HG03280 (cell line): ENCODE measurements around the gene U2SURP.

Source experiments
- ATAC-seq: cut with Tn5 transposase; IDR thresholded peaks from one replicate; pipeline ENCODE4 v1.9.1; 2021; ENCODE audit warnings: mild to moderate bottlenecking, moderate library complexity; ENCODE audit not compliant: unreplicated experiment

Gene U2SURP

DNA sequence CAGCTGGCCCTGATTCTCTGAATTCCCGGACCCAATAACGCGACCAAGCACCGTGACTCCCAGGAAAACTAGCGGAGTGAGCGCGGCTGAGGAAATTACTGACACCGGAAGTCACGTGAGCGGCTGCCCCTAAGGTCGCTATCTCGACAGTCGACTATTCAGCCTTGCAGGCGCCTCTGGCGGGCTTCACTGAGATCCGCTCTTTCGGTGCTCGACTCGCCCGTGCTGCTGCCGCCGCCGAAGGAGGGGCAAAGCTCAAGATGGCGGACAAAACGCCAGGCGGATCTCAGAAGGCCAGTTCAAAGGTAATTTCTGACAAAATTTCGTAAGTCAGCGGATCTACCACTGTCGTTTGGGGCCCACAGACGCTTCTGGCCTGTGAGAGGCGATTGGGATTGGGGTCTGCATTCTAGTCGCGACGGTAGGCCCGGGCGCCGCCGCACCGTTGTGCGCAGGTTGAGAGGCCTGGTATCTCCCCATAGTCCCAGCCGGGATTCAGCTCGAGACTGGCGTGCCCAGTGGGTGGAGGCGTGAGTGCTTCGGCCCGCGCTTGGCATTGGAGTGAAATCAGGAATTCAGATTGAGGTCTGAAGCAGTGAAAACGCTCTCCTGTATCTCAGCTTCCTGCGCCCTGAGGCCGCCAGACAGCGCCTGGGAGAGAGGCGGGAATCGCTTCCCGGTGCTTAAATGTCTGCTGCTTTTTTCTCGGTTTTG, at the start of gene U2SURP:
U2SURP (plus strand) TSS at position 202 of the 714 bp plus-strand sequence; CDS start at position 261, 59 bp downstream.
- ATAC-seq: peak; percentile 91

DNA sequence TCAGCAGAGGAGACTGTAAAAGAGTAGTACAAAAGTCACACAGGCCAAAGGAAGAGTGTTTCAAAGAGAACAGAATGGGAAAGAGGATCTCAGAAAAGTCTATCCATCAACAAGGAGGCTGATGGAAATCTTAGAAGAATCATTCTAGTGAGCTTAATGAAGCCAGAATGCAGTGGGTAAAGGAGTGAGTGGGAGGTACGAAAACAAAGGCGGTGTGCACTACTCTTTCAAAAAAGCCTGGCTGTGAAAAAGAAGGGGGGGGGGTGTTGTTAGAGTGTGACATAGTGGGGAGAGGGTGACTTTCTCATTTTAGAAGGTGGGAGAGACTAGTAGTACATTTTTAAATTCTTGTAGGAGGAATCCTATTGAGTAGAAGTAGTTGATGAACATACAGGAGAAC, 49.6 kb upstream of the U2SURP start:
- no peak for ATAC-seq

DNA sequence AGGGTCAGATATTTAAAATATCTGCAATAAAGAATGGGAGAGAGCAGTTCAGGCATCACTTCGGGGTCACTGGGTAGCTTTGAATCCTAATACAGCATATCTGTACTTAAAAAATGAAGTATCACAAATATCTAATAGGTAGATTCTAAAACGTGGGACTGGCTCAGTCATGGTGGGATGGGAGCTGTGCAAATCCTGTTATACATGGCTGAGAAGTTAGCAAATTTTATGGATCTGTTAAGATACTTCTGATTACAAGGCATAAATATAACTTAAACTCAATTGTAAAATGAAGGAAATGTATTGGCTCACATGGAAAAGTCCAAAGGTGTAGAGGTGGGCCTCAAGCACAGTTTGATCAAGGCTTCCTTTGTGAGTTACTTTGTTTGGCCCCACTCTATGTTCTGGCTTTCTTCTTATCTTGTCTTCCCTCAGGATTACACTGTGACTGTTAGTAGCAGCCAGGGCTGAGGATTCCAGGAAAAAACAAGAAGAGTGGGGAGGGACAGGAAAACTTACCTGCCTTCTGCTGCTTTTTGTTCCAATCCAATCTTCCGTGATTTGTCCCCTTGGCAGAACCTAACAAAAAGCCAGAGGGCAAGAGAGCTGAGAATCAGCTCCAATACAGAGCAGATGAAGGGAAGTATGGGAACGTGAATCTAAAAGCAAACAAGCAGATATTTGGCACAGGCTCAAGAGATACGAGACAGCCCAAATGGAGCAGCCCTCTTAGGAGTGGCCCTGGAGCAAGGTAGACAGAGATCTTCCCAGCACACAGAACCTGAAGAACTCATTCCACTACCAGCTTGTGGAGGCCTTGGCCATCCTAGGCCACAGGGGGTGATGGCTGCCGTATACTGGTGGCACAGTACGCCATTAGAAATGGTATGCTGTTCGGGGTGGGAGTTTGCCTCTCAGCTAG, 48.8 kb upstream of the U2SURP start:
- ATAC-seq: no peak

DNA sequence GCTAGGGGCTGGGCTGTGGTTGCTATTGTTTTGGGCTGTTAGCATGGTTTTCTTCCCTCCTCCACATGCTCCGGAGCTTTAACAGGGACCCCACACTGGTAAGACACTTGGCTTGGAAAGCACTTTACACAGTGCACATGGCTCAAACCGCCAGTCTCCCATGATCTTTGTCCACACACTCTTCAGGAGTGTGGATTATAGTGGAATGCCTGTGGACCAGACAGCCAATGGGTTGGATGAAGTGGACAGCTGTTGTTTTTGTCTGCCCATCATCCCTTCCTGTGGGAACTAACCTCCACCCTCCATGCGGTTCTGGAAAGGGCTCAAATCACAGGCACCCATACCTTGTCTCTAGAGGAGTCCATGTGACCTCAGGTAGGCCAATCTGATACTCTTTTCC, 47.9 kb upstream of the U2SURP start:
- ATAC-seq: no peak

DNA sequence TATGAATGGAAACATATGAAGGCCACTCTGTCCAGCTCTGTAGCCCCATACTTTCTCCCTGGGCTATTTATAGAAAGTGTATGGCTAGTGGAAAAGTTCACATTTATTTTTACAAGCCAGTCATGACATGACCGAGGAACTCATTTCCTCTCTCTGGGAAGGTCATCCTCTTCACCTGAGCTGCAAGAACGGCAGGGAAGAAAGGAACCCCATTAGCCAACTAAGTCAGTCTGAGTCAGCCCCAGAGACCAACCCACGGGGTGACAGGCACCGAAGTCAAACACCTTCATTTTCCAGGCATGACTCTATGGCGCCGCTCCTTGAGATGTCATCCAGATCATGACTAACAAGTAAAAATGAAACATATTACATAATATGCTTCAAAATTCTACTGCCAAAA, 42.7 kb upstream of the U2SURP start:
- no peak for ATAC-seq

DNA sequence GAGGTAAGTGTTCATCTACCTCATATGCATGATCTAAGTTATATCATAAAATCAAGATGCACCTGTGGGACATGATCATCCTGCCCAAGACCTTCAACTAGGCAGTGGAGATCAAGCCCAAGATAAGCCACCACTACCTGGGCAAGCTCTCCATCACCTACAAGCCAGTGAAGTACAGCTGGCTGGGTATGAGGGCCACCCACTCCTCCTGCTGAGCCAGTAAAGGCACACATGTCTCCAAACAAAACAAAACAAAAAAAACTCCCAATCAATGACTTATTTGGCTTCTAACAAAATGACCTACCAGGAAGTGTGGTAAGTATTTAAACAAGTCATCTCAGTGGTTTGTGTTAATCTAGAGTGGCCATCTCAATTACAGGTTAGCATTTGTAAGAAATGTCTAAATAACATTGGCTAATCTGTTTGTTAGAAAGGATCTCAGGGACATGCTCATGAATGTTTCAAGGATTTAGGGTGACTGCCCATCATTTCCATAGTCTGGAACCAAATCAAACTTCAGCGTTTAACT, 41.0 kb upstream of the U2SURP start:
- ATAC-seq: no peak

DNA sequence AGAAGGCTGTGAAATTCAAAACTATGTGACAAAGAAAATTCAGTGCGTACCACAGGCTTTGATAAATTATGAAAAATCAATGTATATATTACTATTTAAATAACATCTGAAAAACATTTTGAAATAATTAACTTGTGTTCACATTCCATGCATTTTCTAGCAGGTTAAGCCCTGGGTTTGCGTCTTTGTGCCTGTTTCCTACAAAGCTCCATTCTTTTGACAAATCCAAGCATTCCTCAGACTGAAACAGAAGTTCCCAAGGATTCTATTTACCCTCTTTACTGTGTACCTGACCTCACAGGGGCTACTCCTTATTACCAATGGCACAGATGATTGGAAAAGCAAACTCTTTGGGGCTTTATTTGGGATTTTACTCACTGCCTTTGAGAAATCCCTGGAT, 39.8 kb upstream of the U2SURP start:
- no peak for ATAC-seq

DNA sequence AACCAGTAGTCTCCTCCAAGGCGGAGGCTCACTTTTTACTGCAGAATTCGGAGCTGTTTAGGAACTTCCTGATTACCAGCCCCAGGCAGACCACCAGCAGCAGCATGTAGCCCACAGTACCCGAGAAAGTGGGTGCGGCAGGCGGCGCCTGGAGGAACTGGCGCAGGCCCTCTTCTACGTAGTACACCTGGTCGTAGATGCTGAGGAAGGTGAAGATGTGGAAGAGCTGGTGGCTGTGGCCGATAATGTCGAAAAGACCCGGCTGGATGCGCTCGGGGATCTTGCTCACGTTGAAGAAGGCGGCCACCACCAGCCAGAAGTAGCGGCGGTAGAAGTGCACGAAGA, 39.2 kb upstream of the U2SURP start:
- ATAC-seq: no peak

DNA sequence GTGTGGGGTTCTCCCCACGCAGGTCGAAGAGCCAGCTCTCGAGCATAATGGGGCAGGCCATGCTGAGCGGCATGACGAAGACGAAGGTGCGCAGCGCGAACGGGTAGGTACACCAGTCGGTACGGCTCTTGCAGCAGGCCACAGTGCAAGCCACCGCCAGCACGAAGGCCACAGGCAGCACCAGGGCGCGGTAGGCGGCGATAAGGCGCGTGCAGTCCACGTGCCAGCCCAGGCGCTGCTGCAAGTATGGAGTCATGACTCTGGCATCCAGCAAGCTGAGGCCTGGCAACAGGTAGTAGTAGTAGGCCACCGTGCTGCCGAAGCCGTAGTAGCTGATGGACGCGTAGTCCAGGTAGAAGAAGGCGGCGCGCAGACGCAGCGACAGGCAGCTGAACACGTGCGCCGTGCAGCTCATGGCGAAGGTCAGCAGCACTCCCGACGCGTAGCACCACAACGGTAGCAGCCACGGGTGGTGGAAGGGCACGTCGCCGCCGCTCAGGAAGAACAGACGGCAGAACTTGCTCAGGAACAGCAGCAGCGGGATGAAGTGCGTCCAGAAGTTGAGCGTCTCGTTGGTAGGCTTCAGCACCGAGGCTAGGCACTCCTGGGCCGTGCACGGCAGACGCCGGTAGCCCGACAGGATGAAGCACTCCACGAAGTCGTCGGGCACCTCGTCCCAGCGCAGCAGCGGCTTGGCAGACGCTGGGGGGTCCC, 38.7 kb upstream of the U2SURP start:
- ATAC-seq: no peak

DNA sequence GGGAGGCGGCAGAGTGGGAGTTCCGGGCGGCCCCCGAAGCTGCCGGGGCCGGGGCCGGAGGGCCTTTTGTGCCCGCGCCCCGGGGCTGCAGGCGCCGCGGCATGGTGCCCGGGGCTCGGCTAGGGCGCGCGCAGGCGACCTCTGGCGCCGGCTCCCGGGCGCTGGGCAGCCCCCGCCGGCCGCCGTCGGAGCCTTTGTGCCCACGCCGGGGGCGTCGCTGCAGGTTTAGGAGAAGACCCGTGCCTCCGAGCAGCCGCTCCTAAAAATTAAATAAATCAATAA, 38.2 kb upstream of the U2SURP start:
- ATAC-seq: no peak

DNA sequence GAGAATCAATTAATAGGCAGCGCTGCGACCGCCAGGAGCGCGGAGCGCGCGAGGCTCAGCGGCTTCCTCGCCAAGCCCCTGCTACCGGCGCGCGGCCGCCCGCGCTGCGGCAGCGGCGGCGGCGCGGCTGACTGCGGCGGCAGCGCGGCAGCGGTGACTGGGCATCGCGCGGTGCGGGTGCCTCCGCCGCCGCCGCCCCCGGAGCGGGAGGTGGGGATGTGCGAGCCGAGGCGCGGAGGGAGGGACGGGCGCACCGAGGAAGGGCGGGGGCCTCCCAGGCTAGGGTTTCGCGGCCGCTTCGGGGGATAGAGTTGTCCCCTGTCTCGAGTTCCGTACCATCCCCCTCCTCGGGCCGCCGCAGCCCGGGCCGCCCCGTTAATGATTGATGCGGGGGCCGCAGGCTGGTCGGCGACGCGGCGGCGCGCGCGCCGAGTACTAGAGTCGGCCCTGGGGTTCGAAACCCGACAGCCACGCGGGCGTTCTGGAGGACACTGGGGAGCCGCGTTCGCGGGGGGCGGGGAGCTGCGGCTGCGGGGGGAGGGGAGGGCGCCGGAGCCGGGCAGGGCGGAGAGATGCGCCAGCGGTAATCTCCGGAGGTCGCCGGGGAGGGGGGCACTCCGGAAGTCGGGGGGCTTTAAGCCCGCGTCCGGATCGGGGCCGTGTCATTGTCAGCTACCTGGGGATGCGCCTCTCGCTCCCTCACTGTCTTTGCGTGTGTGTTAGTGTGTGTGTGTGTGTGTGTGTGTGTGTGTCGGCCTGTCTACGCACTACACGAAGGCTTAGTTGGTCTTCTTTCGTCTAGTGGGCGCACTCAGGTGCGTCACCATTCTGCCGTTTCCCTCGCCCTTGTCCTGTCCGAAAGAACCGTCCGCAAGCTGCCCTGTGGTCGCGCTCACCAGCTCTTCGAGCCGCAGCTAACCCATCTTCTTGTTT, 37.6 kb upstream of the U2SURP start, which contains the start of gene PAQR9:
PAQR9 (minus strand) TSS at position 159 of the 933 bp plus-strand sequence. CDS start 338 bp downstream, outside the sequence.
- ATAC-seq: no peak

DNA sequence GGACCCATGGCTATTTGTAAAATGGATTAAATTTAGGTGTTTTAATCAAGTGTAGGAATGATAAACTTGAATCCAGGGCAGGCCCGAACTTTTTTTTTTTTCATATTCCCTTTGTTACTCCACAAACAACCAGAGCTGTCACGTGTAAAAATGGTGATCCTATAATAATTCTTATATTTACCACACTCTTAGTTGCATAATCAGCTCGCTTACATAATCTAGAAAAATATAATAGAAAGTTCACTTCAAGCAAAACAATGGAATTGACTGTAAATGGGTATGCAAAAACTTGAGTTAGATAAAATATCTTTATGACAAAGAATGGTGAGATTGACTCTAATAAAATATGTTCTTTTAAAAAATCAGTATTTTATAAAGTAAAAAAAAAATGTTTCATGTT, 35.8 kb upstream of the U2SURP start:
- no peak for ATAC-seq

DNA sequence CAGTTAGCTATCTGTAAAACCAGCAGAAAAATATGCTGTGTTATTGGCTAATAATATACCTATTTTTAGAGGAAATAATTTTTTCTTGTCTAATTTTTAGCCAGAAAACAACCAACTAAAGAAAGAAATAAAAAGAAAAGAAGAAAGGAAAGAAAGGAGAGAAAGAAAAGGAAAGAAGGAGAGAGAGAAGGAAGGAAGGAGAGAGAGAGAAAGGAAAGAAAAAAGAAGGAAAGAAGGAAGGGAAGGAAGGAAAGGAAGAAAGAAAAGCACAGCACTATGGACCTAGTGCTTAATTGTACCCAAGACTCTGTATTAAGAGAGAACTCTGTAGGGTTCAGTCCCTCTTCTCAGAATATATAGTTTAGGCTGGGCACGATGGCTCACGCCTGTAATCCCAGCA, 34.6 kb upstream of the U2SURP start:
- ATAC-seq: no peak

DNA sequence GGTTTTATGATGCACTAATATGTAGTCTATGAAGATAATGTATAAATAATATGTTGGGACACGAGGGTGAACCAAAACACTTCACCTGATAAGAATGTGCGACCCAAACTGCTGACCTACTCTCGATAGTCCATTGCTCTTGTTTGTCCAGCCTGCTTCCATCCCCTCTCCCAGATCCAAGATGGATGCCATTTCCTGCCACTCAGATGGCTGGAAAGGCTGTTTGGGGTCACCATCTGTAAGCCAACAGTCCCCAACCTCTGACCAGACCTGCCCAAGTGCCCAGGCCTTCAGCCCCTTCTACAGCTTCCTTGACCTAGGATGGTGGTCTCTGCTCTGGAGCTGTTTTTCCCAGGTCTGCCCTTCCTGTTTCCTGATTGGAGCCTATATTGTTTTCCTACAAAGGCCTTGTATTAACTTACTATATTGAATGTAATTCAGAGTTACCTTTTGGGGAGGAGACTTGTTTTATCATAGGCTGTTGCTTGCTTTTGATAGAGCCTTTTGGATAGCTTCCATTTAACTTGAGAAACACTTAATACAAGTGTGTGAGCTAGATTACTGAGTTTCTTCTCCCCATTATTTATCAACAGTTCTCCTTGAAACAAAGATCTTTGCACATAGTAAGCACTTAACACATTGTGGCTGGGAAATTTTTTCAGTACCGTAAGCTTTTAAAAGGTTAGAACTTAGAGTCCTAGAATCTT, 32.9 kb upstream of the U2SURP start:
- no peak for ATAC-seq

DNA sequence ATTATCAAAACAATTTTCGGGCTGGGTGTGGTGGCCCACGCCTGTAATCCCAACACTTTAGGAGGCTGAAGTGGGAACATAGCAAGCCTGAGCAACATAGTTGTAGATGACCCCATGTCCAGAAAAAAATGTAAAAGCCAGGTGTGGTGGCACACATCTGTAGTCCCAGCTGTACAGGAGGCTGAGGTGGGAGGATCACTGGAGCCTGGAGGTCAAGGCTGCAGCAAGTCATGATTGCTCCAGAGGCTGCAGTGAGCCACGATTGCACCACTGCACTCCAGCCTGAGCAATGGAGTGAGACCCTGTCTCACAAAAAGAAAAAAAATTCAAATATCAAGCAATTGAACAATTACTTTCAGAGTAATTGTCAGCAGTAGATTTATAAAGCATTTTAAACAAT, 29.9 kb upstream of the U2SURP start:
- ATAC-seq: no peak

DNA sequence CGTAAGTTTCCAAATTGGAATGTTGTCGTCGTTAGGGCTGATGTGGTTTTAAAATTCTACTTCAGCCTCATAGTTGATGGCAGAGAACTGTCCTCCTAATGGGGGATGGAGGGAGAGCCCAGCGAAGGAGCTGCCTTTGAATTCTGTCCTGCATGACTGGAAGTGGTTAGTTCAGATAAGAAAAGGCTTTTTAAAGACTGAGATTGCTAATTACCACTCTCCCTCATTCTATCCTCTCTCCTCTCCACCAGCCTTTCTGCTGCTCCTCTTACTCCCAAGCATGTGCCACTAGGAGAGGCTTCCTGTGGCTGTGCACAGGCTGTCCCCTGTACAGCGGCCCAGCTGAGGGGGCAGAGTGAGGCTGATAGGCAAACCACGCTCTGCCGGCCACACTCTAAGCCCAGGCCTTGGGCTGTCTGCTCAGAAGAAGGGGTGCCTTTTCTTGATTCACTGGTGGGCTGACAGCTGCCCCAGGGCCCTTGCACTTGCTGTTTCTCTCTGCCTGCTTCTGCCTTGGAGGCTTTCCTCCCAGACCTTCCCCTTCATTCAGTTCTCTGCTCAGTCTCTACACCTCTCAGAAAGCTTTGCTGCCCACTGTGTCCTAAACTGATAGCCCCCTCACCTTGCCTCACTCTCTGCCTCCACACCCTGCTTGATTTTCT, 29.1 kb upstream of the U2SURP start:
- ATAC-seq: no peak

DNA sequence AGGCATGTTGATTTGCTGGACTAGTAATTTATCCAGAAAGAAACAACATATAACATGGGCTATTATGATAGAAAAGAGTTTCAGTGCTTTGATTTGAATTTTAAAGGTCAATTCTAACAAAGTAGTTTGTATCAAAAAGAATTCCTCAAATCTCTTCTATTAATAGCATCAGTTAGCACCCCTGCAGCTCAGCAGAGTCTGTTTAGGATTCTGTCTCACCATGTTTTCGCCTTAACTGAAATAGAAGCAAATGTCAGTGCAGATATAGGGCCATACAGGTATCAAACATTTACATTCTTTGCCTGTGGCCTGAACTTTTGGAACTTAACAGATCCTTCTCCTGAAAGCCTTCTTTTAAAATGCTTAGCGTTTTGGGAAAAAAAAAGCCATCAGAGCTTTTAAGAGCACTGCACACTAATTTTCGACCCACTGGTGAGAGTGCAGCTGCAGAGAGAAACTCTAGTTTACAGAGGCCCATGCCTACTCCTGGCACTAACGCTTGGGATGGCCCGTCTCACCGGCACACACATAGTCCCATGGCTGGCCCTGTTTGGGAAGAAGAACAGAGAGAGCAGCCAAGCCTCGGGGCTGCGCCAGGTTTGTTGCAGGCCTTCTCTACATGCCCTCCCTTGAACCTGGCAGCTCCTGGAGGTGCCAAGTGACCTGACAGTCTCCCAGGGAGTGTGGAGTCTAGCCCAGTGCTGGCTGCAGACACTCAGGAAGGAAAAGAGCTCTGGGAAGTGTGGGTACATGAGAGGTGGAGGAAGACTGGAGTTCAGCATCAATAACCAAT, 28.0 kb upstream of the U2SURP start:
- no peak for ATAC-seq

DNA sequence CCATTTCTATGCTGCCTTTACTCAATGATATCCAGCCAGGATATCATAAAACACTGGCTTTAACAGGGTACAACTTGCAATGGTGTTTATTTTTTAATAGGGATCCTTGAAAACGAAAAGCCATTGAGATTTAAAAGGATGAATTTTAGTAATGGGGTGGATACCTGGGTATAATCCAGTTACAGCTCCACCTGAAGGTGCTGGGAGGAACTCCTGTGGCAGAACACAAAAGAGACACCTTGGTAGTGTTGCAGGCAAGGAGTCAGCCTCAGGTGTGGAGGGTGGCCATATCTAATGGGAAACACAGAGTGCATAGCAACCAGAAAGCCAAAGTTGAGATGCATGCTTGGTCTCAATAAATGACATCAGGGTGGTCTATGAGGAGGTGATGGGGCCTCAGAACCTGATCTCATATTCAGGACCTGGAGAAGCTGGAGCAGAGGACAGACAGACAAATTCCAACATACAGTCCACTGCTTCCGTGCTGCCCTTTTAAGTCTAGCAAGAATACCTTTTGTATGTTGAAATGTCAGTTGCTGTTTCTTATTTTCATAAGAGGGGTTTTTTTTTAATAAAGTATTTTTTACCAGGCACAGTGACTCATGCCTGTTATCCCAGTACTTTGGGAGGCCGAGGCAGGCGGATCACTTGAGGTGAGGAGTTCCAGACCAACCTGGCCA, 25.9 kb upstream of the U2SURP start:
- ATAC-seq: no peak
